ENCODE data around the gene INTS11. TPM values are rescaled to one million over a fixed set of nuclear protein-coding genes. Genes with fewer than 3 reads are reported as not detected.

INTS11 gene
- total and polyA plus RNA-seq, 2 donors (not counting 1 experiment from before 2014, with no cell fraction given), result 149 to 245 TPM

- Histone ChIP-seq H3K4me2 (replicated peaks; ENCODE audit: low read depth, low read length, poor library complexity, severe bottlenecking) (no peak overlapping the region), H3K27me3 (replicated peaks in 1 of 4; ENCODE audit: control extremely low read depth in 1 of 4, control insufficient read depth in 3 of 4, insufficient read depth in 4 of 4, low read length in 3 of 4) (peaks cover 0 to 42% (median 10%) of the 10 kb centered on the region in 4 experiments), H3K36me3 (replicated peaks in 1 of 2; ENCODE audit: control extremely low read depth in 1 of 2, control insufficient read depth in 1 of 2, extremely low read depth in 1 of 2, insufficient read depth in 2 of 2, low read length in 1 of 2) (no peaks in the 10 kb centered on the region), H2AFZ (ENCODE audit: insufficient read depth, low read depth, low read length, poor library complexity, severe bottlenecking) (no peak overlapping the region), H3K4me3 (ENCODE audit: control extremely low read depth in 1 of 5, extremely low read depth in 1 of 5, insufficient read depth in 1 of 5, low read depth in 2 of 5, low read length in 4 of 5) (no peak overlapping the region), H4K20me1 (ENCODE audit: control insufficient read depth, insufficient read depth, low read length, poor library complexity, severe bottlenecking) (no peaks in the 10 kb centered on the region), H3K9ac (ENCODE audit: low read length) (no peak overlapping the region), H3K4me1 (ENCODE audit: control insufficient read depth in 2 of 2, insufficient read depth in 2 of 2, low read length in 2 of 2) (peaks cover 11 to 14% of the 10 kb centered on the region in 2 donors), H3K9me3 (ENCODE audit: control extremely low read depth in 1 of 3, control insufficient read depth in 2 of 3, insufficient read depth in 1 of 3, low read length in 2 of 3) (peaks cover 0 to 18% (median 0%) of the 10 kb centered on the region in 3 donors), H3K27ac (ENCODE audit: low read length in 2 of 2) (no peak overlapping the region), H3K79me2 (ENCODE audit: control insufficient read depth, insufficient read depth, low read length) (no peaks in the 10 kb centered on the region)
- Mint-ChIP-seq H3K27me3 (peaks cover 20% of the 10 kb centered on the region), H3K9me3 (ENCODE audit: insufficient read depth) (no peaks in the 10 kb centered on the region), H3K4me3 (no peak overlapping the region), H3K27ac (no peak overlapping the region), H3K4me1 (peaks cover 8% of the 10 kb centered on the region)
- no peak for TF ChIP-seq EZH2 (IDR thresholded peaks at IDR 0.05; ENCODE audit: borderline replicate concordance, insufficient read depth, low read depth, low read length, poor library complexity, severe bottlenecking)
- TF ChIP-seq, protein P1, sequence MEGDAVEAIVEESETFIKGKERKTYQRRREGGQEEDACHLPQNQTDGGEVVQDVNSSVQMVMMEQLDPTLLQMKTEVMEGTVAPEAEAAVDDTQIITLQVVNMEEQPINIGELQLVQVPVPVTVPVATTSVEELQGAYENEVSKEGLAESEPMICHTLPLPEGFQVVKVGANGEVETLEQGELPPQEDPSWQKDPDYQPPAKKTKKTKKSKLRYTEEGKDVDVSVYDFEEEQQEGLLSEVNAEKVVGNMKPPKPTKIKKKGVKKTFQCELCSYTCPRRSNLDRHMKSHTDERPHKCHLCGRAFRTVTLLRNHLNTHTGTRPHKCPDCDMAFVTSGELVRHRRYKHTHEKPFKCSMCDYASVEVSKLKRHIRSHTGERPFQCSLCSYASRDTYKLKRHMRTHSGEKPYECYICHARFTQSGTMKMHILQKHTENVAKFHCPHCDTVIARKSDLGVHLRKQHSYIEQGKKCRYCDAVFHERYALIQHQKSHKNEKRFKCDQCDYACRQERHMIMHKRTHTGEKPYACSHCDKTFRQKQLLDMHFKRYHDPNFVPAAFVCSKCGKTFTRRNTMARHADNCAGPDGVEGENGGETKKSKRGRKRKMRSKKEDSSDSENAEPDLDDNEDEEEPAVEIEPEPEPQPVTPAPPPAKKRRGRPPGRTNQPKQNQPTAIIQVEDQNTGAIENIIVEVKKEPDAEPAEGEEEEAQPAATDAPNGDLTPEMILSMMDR (IDR thresholded peaks at IDR 0.05), result no peak
- intact Hi-C loops (cut with micrococcal nuclease), result no loop called here
- CTCF ChIA-PET, result no interaction called here
- ATAC-seq (ENCODE audit: low read depth) (no peak), DNase-seq (no peak)
- 20% methylated on average over 10 of the region's 13 CpGs for WGBS (ENCODE audit: insufficient coverage)
- POLR2A ChIA-PET, result interaction anchor here (0.5 kb wide), 1 partner anchor 97 kb away, joined by 3 read pairs; no protein-coding TSS in a partner anchor
These were observed 37.5 kb upstream of the INTS11 start for GRCh38 chr1:1361982-1362423.

- H2AFZ ChIP-seq (ENCODE audit: insufficient read depth, low read depth, low read length, poor library complexity, severe bottlenecking), result no peak overlapping the region
- peaks cover 0 to 46% (median 13%) of the 10 kb centered on the region in 4 experiments for H3K27me3 ChIP-seq (replicated peaks in 1 of 4; ENCODE audit: control extremely low read depth in 1 of 4, control insufficient read depth in 3 of 4, insufficient read depth in 4 of 4, low read length in 3 of 4)
These were observed 36.9 kb upstream of the INTS11 start for GRCh38 chr1:1361233-1361981.

More at GRCh38 chr1:1361233-1361981, 36.9 kb upstream of the INTS11 start:
- DNase-seq (no peak), ATAC-seq (ENCODE audit: low read depth) (no peak)
- Histone ChIP-seq H3K79me2 (ENCODE audit: control insufficient read depth, insufficient read depth, low read length) (no peaks in the 10 kb centered on the region), H3K9me3 (ENCODE audit: control extremely low read depth in 1 of 3, control insufficient read depth in 2 of 3, insufficient read depth in 1 of 3, low read length in 2 of 3) (peaks cover 0 to 13% (median 0%) of the 10 kb centered on the region in 3 donors), H3K9ac (ENCODE audit: low read length) (no peak overlapping the region), H3K4me1 (ENCODE audit: control insufficient read depth in 2 of 2, insufficient read depth in 2 of 2, low read length in 2 of 2) (peaks cover 11 to 14% of the 10 kb centered on the region in 2 donors), H4K20me1 (ENCODE audit: control insufficient read depth, insufficient read depth, low read length, poor library complexity, severe bottlenecking) (no peaks in the 10 kb centered on the region), H3K4me3 (ENCODE audit: control extremely low read depth in 1 of 5, extremely low read depth in 1 of 5, insufficient read depth in 1 of 5, low read depth in 2 of 5, low read length in 4 of 5) (no peak overlapping the region), H3K27ac (ENCODE audit: low read length in 2 of 2) (no peak overlapping the region), H3K4me2 (replicated peaks; ENCODE audit: low read depth, low read length, poor library complexity, severe bottlenecking) (no peak overlapping the region), H3K36me3 (replicated peaks in 1 of 2; ENCODE audit: control extremely low read depth in 1 of 2, control insufficient read depth in 1 of 2, extremely low read depth in 1 of 2, insufficient read depth in 2 of 2, low read length in 1 of 2) (no peaks in the 10 kb centered on the region)
- no peak for TF ChIP-seq EZH2 (IDR thresholded peaks at IDR 0.05; ENCODE audit: borderline replicate concordance, insufficient read depth, low read depth, low read length, poor library complexity, severe bottlenecking)
- TF ChIP-seq, protein P1 (IDR thresholded peaks at IDR 0.05), result no peak
- Mint-ChIP-seq H3K27ac (no peak overlapping the region), H3K4me1 (peaks cover 8% of the 10 kb centered on the region), H3K4me3 (no peak overlapping the region), H3K27me3 (peaks cover 24% of the 10 kb centered on the region), H3K9me3 (ENCODE audit: insufficient read depth) (no peaks in the 10 kb centered on the region)
- ChIA-PET CTCF (no interaction called here), POLR2A (interaction anchor here (0.5 kb wide), 1 partner anchor 97 kb away, joined by 3 read pairs; no protein-coding TSS in a partner anchor)
- 82% methylated on average over 27 of the region's 35 CpGs for WGBS (ENCODE audit: insufficient coverage)
- intact Hi-C loops (cut with micrococcal nuclease), result no loop called here
